ENCODE data around the gene C1orf56. TPM values are rescaled to one million over a fixed set of nuclear protein-coding genes. Genes with fewer than 3 reads are reported as not detected.

Gene C1orf56
- polyA plus RNA-seq, 1 donor from 2014 or later = 0.87 TPM

DNA sequence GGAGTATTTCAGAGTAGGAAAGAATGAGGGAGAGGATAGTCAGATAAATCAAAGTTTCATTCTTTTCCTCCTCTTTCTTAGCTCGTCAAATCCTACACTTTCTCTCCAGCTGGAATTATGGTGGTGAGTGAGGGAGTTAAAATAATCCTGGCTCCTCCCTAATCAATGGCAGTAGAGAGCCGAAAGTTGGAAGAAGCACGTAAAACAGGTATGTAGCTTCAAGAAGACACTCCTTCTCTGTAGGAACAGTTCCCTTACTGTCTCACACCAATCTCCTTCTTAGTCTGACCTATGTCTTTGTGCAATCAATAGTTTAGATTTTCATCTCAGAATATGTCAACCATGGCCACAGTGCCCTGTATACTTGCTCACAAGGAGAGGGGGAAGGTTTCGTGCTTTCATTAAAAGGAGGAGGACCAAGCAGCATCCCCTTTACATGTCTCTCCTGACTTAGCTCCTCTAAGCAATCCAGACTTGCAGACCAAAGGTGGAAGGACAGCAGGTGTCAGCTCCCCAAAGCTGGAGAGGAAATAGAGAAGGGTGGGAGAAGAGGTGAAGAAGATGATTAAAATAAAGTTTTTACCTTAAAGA lies 41.7 kb upstream of the C1orf56 start:
- H3K36me3 ChIP-seq (ENCODE audit: insufficient read depth, low read length) = no peaks in the 10 kb centered on the region
- H4K20me1 ChIP-seq (ENCODE audit: insufficient read depth) = no peaks in the 10 kb centered on the region
- H3K27ac ChIP-seq (ENCODE audit: low read length) = peak overlapping the region; percentile 75
- H3K4me3 ChIP-seq (ENCODE audit: low read length) = peak overlapping the region; percentile 68
- H2AFZ ChIP-seq (ENCODE audit: low read depth, low read length) = peak overlapping the region; percentile 48
- H3K9me2 ChIP-seq (ENCODE audit: insufficient read depth, low read length) = no peaks in the 10 kb centered on the region
- no peaks in the 10 kb centered on the region for H3K27me3 ChIP-seq (ENCODE audit: insufficient read depth, low read depth, low read length)
- no peak for TF ChIP-seq EZH2 (IDR thresholded peaks at IDR 0.05; ENCODE audit: borderline replicate concordance, insufficient read depth, low read length, poor library complexity, severe bottlenecking)
- TF ChIP-seq CTCF (IDR thresholded peaks at IDR 0.05; ENCODE audit: poor library complexity, severe bottlenecking) = no peak
- TF ChIP-seq TAF1 (IDR thresholded peaks at IDR 0.05; ENCODE audit: low read depth) = no peak
- TF ChIP-seq RAD21 (conservative IDR thresholded peaks at IDR 0.05) = no peak
- TF ChIP-seq EP300 (conservative IDR thresholded peaks at IDR 0.05; ENCODE audit: poor library complexity, severe bottlenecking) = no peak
- no peak for TF ChIP-seq MXI1 (conservative IDR thresholded peaks at IDR 0.05; ENCODE audit: poor library complexity, severe bottlenecking)
- no peak for TF ChIP-seq SMC3 (conservative IDR thresholded peaks at IDR 0.05; ENCODE audit: poor library complexity)
- no peak for TF ChIP-seq POLR2AphosphoS5 (IDR thresholded peaks at IDR 0.05)
- no peak for TF ChIP-seq REST (IDR thresholded peaks at IDR 0.05; ENCODE audit: borderline replicate concordance)
- H3K9me3 ChIP-seq (ENCODE audit: low read length) = no peaks in the 10 kb centered on the region
- H3K4me2 ChIP-seq (ENCODE audit: low read length) = peak overlapping the region; percentile 74
- peak overlapping the region; percentile 62 for H3K9ac ChIP-seq (ENCODE audit: low read length)
- no peaks in the 10 kb centered on the region for H3F3A ChIP-seq (ENCODE audit: insufficient read depth, low read length, poor library complexity, severe bottlenecking)
- H3K79me2 ChIP-seq (replicated peaks; ENCODE audit: insufficient read depth, low read length) = peaks cover 32% of the 10 kb centered on the region

DNA sequence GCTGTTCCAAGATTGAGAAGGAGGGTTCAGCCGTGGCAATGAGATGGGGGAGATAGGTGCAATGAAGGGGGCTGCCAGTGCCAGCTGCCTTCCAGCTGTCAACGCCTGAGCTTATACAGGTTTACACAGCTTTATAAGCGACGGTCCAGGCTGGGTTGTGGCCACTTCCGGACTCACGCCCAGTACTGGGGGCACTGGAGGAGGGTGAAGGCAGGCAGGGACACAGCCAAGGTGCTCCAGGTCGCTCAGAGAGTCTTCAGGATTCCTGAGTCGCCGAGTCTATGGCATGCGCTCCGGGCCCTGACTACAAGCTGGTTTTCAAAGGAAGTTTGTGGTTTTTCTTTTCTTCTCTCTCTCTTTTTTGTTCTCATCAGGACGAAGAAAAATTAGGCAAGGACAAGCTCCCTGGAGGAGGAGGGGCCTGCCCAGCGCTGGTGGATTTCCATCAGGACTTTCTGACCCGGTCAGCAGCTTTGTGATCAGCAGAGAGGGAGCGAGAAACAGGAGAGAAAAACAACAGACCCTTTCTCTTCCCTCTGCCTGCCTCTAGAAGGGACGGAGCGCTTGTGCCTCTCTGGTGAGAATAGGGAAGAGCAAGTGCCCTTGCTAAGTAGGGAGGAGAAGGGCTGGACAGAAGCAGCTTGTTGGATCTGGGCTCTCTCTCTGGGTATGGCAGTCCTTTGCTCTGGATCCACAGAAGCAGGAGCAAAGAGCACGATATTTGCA lies 41.1 kb upstream of the C1orf56 start, which contains the start of gene MINDY1:
MINDY1 (minus strand) TSS at position 576 of the 726 bp plus-strand sequence. CDS start 4,285 bp downstream, outside the sequence.
- Histone ChIP-seq H3K9me3 (ENCODE audit: low read length) (no peaks in the 10 kb centered on the region), H3K9ac (ENCODE audit: low read length) (peak within 1 kb of the TSS; percentile 62), H3K27me3 (ENCODE audit: insufficient read depth, low read depth, low read length) (no peaks in the 10 kb centered on the region), H3F3A (ENCODE audit: insufficient read depth, low read length, poor library complexity, severe bottlenecking) (no peaks in the 10 kb centered on the region), H3K79me2 (replicated peaks; ENCODE audit: insufficient read depth, low read length) (peaks cover 32% of the 10 kb centered on the region), H3K36me3 (ENCODE audit: insufficient read depth, low read length) (no peaks in the 10 kb centered on the region), H4K20me1 (ENCODE audit: insufficient read depth) (no peaks in the 10 kb centered on the region), H2AFZ (ENCODE audit: low read depth, low read length) (peak within 1 kb of the TSS; percentile 48), H3K27ac (ENCODE audit: low read length) (peak within 1 kb of the TSS; percentile 75), H3K9me2 (ENCODE audit: insufficient read depth, low read length) (no peaks in the 10 kb centered on the region), H3K4me3 (ENCODE audit: low read length) (peak within 1 kb of the TSS; percentile 76), H3K4me2 (ENCODE audit: low read length) (peak within 1 kb of the TSS; percentile 74)
- peak; percentile 45 for TF ChIP-seq REST (IDR thresholded peaks at IDR 0.05; ENCODE audit: borderline replicate concordance)
- peak; percentile 24 for TF ChIP-seq TAF1 (IDR thresholded peaks at IDR 0.05; ENCODE audit: low read depth)
- peak; percentile 63 for TF ChIP-seq RAD21 (conservative IDR thresholded peaks at IDR 0.05)
- peak; percentile 73 for TF ChIP-seq POLR2AphosphoS5 (IDR thresholded peaks at IDR 0.05)
- TF ChIP-seq SMC3 (conservative IDR thresholded peaks at IDR 0.05; ENCODE audit: poor library complexity) = peak; percentile 50
- TF ChIP-seq MXI1 (conservative IDR thresholded peaks at IDR 0.05; ENCODE audit: poor library complexity, severe bottlenecking) = peak; percentile 53
- peak; percentile 74 for TF ChIP-seq CTCF (IDR thresholded peaks at IDR 0.05; ENCODE audit: poor library complexity, severe bottlenecking)
- TF ChIP-seq EZH2 (IDR thresholded peaks at IDR 0.05; ENCODE audit: borderline replicate concordance, insufficient read depth, low read length, poor library complexity, severe bottlenecking) = no peak
- no peak for TF ChIP-seq EP300 (conservative IDR thresholded peaks at IDR 0.05; ENCODE audit: poor library complexity, severe bottlenecking)
